ENCODE results near the gene RIMBP3B.
"Not testable (repeated sequence)": the region's sequence is repeated elsewhere in the genome, so short reads cannot be mapped to it uniquely, and the experiment has no call there.

GRCh38 chr22:21362473-21362872 is 21.1 kb upstream of the RIMBP3B start:
- not testable (repeated sequence) for TF ChIP-seq CTCF (conservative IDR thresholded peaks at IDR 0.05; ENCODE audit: low read length); EZH2phosphoT487 (IDR thresholded peaks at IDR 0.05; ENCODE audit: borderline replicate concordance)
